Esophagus muscularis mucosa (tissue), 3 donors: Measurements from ENCODE around the gene SETX.

Source experiments
- POLR2AphosphoS5 ChIP-seq, 2 donors: sonication (generic); formaldehyde crosslinking; IDR thresholded peaks; one replicate each; pipeline ENCODE4 v1.6.1; 2017; ENCODE audit warnings: antibody characterized with exemption in 2 of 2
- TF ChIP-seq, protein P1 (sequence below), 3 experiments: fragments of 200-600 bp in 2 of 3; fragments of 450-650 bp in 1 of 3; sonication (generic) in 2 of 3; IDR thresholded peaks; one replicate each; pipeline ENCODE4 v1.5.1; 2017 to 2019; ENCODE audit warnings: antibody characterized with exemption in 3 of 3, mild to moderate bottlenecking in 2 of 3, moderate library complexity in 1 of 3

DNA sequence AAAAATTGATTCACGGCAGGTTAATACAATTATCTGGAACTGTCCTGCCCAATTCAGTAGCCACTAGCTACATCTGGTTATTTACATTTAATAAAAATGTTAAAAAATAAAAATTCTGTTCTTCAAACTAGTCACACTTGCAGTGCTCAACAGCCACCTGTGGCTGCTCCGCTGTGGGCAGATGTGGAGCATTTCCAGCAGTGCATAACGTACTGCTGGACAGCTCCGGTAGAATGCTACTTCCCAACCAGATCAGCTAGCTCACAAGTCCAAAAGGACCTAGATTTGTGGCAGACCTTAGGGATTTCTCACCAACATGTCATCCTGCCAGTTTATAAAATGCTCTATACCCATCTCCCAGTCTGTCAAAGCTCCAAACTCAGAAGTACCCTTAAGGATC is 42.8 kb downstream of the SETX start:
- TF ChIP-seq, protein P1, sequence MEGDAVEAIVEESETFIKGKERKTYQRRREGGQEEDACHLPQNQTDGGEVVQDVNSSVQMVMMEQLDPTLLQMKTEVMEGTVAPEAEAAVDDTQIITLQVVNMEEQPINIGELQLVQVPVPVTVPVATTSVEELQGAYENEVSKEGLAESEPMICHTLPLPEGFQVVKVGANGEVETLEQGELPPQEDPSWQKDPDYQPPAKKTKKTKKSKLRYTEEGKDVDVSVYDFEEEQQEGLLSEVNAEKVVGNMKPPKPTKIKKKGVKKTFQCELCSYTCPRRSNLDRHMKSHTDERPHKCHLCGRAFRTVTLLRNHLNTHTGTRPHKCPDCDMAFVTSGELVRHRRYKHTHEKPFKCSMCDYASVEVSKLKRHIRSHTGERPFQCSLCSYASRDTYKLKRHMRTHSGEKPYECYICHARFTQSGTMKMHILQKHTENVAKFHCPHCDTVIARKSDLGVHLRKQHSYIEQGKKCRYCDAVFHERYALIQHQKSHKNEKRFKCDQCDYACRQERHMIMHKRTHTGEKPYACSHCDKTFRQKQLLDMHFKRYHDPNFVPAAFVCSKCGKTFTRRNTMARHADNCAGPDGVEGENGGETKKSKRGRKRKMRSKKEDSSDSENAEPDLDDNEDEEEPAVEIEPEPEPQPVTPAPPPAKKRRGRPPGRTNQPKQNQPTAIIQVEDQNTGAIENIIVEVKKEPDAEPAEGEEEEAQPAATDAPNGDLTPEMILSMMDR (IDR thresholded peaks at IDR 0.05) = no peak
- TF ChIP-seq POLR2AphosphoS5 (IDR thresholded peaks at IDR 0.05) = no peak
